A549 (cell line): Measurements from ENCODE around the gene PRDM15. TPM values are rescaled to one million over a fixed set of nuclear protein-coding genes. Genes with fewer than 3 reads are reported as not detected.

ENCODE experiments used
- ATAC-seq, 2 experiments: fragments of 200-7000 bp in 1 of 2; fragments of >200 bp in 1 of 2; cut with Nextera tagmentation in 1 of 2; cut with Tn5 transposase in 1 of 2; 3 replicates each; pipeline versions ENCODE4 v1.8.0 to v1.9.1; 2018 to 2020; ENCODE audit warnings: mild to moderate bottlenecking in 1 of 2, moderate library complexity in 1 of 2
- CTCF ChIA-PET: fragments of 300-600 bp; sonication (Branson Sonifier 250); formaldehyde crosslinking; extraction: SDS; loops from one replicate; lab custom pipeline; 2021; ENCODE audit warnings: antibody characterized with exemption, inconsistent platforms; lab: Yijun Ruan, JAX
- POLR2A ChIA-PET: fragments of 350-600 bp; formaldehyde crosslinking; extraction: SDS; loops from one replicate; lab custom pipeline; 2021; ENCODE audit warnings: antibody characterized with exemption, inconsistent platforms; lab: Yijun Ruan, JAX
- DNase-seq, 2 experiments: peaks; one replicate each; pipeline versions ENCODE4 v3.0.0 to v3.0.0-alpha.2; 2011 to 2016; ENCODE audit warnings: low read depth in 1 of 2, low spot score in 1 of 2
- FAIRE-seq: peaks from 2 replicates; lab custom pipeline; 2011; peaks lifted over from hg19 to GRCh38; lab: Jason Lieb, UNC
- H3K27ac ChIP-seq, 2 experiments: fragments of >200 bp; sonication (Bioruptor Twin); formaldehyde crosslinking; 3 replicates each; pipeline ENCODE4 v1.5.1; 2016 to 2017
- H3K4me1 ChIP-seq: fragments of >200 bp; sonication (Bioruptor Twin); formaldehyde crosslinking; 3 replicates; pipeline ENCODE4 v1.6.1; 2016
- H3K4me2 ChIP-seq: fragments of >200 bp; sonication (Bioruptor Twin); formaldehyde crosslinking; 3 replicates; pipeline ENCODE4 v1.6.1; 2016
- H3K4me3 ChIP-seq: fragments of >200 bp; sonication (Bioruptor Twin); formaldehyde crosslinking; 3 replicates; pipeline ENCODE4 v1.5.1; 2016
- H3K9me3 ChIP-seq: fragments of >200 bp; sonication (Bioruptor Twin); formaldehyde crosslinking; 3 replicates; pipeline ENCODE4 v1.6.1; 2016
- ATOH8 ChIP-seq: fragments of 250-450 bp; sonication (Bioruptor Pico); IDR thresholded peaks from 2 replicates; pipeline ENCODE4 v1.5.0; 2020; ENCODE audit warnings: low read depth, mild to moderate bottlenecking, moderate library complexity
- BCL3 ChIP-seq: fragments of >200 bp; sonication (Bioruptor Twin); formaldehyde crosslinking; IDR thresholded peaks from 3 replicates; pipeline ENCODE4 v1.6.1; 2016
- BHLHE40 ChIP-seq: IDR thresholded peaks from 2 replicates; pipeline ENCODE4 v1.6.1; 2012; ENCODE audit warnings: low read depth, low read length, inconsistent platforms
- CBX8 ChIP-seq: fragments of 200-600 bp; sonication (generic); IDR thresholded peaks from 2 replicates; pipeline ENCODE4 v1.6.1; 2016
- CEBPB ChIP-seq, 2 experiments: fragments of >200 bp in 1 of 2; sonication (Bioruptor Twin) in 1 of 2; formaldehyde crosslinking in 1 of 2; IDR thresholded peaks; 2 replicates each; pipeline ENCODE4 v1.6.1; 2012 to 2016
- CHD4 ChIP-seq: fragments of 200-600 bp; sonication (generic); IDR thresholded peaks from 2 replicates; pipeline ENCODE4 v1.6.1; 2016; ENCODE audit warnings: antibody characterized with exemption, mild to moderate bottlenecking, borderline replicate concordance
- EHF ChIP-seq: fragments of 250-450 bp; sonication (Bioruptor Pico); IDR thresholded peaks from 2 replicates; pipeline ENCODE4 v1.5.0; 2020; ENCODE audit warnings: mild to moderate bottlenecking
- EHMT2 ChIP-seq: fragments of 200-600 bp; sonication (generic); IDR thresholded peaks from 2 replicates; pipeline ENCODE4 v1.6.1; 2016; ENCODE audit warnings: antibody characterized with exemption, low read depth, mild to moderate bottlenecking, moderate library complexity
- GATA3 ChIP-seq: IDR thresholded peaks from 2 replicates; pipeline ENCODE4 v1.6.1; 2012; ENCODE audit warnings: borderline replicate concordance
- HDAC2 ChIP-seq: fragments of 200-600 bp; sonication (generic); IDR thresholded peaks from 2 replicates; pipeline ENCODE4 v1.6.1; 2016
- HES2 ChIP-seq: fragments of >200 bp; sonication (Bioruptor Twin); formaldehyde crosslinking; IDR thresholded peaks from 2 replicates; pipeline ENCODE4 v1.6.1; 2016
- HEYL ChIP-seq: fragments of 250-450 bp; sonication (Bioruptor Pico); IDR thresholded peaks from 2 replicates; pipeline ENCODE4 v1.8.0; 2021; ENCODE audit warnings: mild to moderate bottlenecking, moderate library complexity
- HOXB5 ChIP-seq: fragments of 250-450 bp; sonication (Bioruptor Pico); IDR thresholded peaks from 2 replicates; pipeline ENCODE4 v1.5.0; 2020; ENCODE audit warnings: mild to moderate bottlenecking, moderate library complexity
- JUN ChIP-seq, 2 experiments: fragments of >200 bp; sonication (Bioruptor Twin); formaldehyde crosslinking; IDR thresholded peaks; 2 replicates in 1 of 2; 3 replicates in 1 of 2; pipeline ENCODE4 v1.6.1; 2016 to 2017
- MAX ChIP-seq: IDR thresholded peaks from 2 replicates; pipeline ENCODE4 v1.6.1; 2012
- NPAS2 ChIP-seq: fragments of 250-450 bp; sonication (Bioruptor Pico); IDR thresholded peaks from 2 replicates; pipeline ENCODE4 v1.8.0; 2022; ENCODE audit warnings: mild to moderate bottlenecking, moderate library complexity, borderline replicate concordance
- PBX3 ChIP-seq: IDR thresholded peaks from 2 replicates; pipeline ENCODE4 v1.6.1; 2012
- PHF8 ChIP-seq: fragments of 200-600 bp; sonication (generic); IDR thresholded peaks from 2 replicates; pipeline ENCODE4 v1.6.1; 2016; ENCODE audit warnings: low read depth, mild to moderate bottlenecking, antibody characterized with exemption, moderate library complexity, borderline replicate concordance
- POLR2A ChIP-seq: IDR thresholded peaks from 2 replicates; pipeline ENCODE4 v1.6.1; 2012; ENCODE audit warnings: mild to moderate bottlenecking, low read length
- POLR2AphosphoS2 ChIP-seq: conservative IDR thresholded peaks from 2 replicates; pipeline ENCODE4 v1.6.1; 2012; ENCODE audit warnings: low read length, improper control_type of control experiment, inconsistent platforms
- RCOR1 ChIP-seq: fragments of 150-350 bp; IDR thresholded peaks from 2 replicates; pipeline ENCODE4 v1.6.1; 2014; ENCODE audit warnings: antibody characterized with exemption, low read length, low read depth
- RNF2 ChIP-seq: fragments of 200-600 bp; sonication (generic); IDR thresholded peaks from 2 replicates; pipeline ENCODE4 v1.6.1; 2016; ENCODE audit warnings: low read depth, mild to moderate bottlenecking, antibody characterized with exemption, moderate library complexity, borderline replicate concordance
- TFCP2L1 ChIP-seq: fragments of 250-450 bp; sonication (Bioruptor Pico); IDR thresholded peaks from 2 replicates; pipeline ENCODE4 v1.5.0; 2021; ENCODE audit warnings: mild to moderate bottlenecking
- TP53 ChIP-seq: fragments of 250-450 bp; sonication (Bioruptor Pico); IDR thresholded peaks from 2 replicates; pipeline ENCODE4 v1.5.0; 2021; ENCODE audit warnings: mild to moderate bottlenecking, moderate library complexity
- USF2 ChIP-seq: fragments of 450-650 bp; IDR thresholded peaks from 2 replicates; pipeline ENCODE4 v1.6.1; 2014; ENCODE audit warnings: antibody characterized with exemption
- ZSCAN20 ChIP-seq: fragments of 250-450 bp; sonication (Bioruptor Pico); IDR thresholded peaks from 2 replicates; pipeline ENCODE4 v1.8.0; 2022; ENCODE audit warnings: mild to moderate bottlenecking, moderate library complexity
- WGBS: methylation state at CpG from one replicate; pipeline ENCODE4 v1.1.6; 2017; ENCODE audit errors: missing lambda C conversion rate; 5-methylcytosine and 5-hydroxymethylcytosine counted together
- polyA plus RNA-seq, 4 experiments: library from polyadenylated mRNA; depleted of rRNA in 3 of 4; stranded (reverse); fragments of >200 nt; fragmentation: RNase III in 1 of 4; extraction: RNeasy Plus Mini Kit Qiagen cat#74134 plus additional on column Dnase treatment in 1 of 4; gene quantifications; 2 replicates in 3 of 4; 3 replicates in 1 of 4; pipeline ENCODE4 v1.2.3, GENCODE V29; 2011 to 2017

PRDM15 gene
- polyA plus RNA-seq, 2 of the 4 experiments (the other 2 are of a cell fraction) = 4.5 to 6.1 TPM

- ChIA-PET POLR2A (no interaction called here), CTCF (interaction anchor here (1.5 kb wide), 1 partner anchor 25 kb away, joined by 3 read pairs; no protein-coding TSS in a partner anchor)
- Histone ChIP-seq H3K9me3 (no peaks in the 10 kb centered on the region), H3K4me2 (no peak overlapping the region)
- no peak for FAIRE-seq
- TF ChIP-seq CEBPB (IDR thresholded peaks at IDR 0.05) (no peak), CHD4 (no peak), USF2 (no peak), TP53 (no peak), EHMT2 (no peak), POLR2A (no peak), HES2 (no peak), GATA3 (no peak), BCL3 (no peak), HDAC2 (no peak), MAX (no peak)
- TF ChIP-seq, all 56 proteins: peak for 0
- DNase-seq (no peak), ATAC-seq (no peak)
- H3K4me3 ChIP-seq = no peak overlapping the region
- H3K4me1 ChIP-seq = no peaks in the 10 kb centered on the region
- 91% methylated on average over 22 of the region's 22 CpGs for WGBS
- no peak overlapping the region for H3K27ac ChIP-seq
Measured at GRCh38 chr21:41895643-41896493, 16.7 kb upstream of the PRDM15 start.

- Histone ChIP-seq H3K4me1 (no peaks in the 10 kb centered on the region), H3K4me3 (no peak overlapping the region), H3K27ac (no peak overlapping the region), H3K4me2 (no peak overlapping the region), H3K9me3 (no peaks in the 10 kb centered on the region)
- 82% methylated on average over 9 of the region's 13 CpGs for WGBS
- no peak for ATAC-seq
- ChIA-PET POLR2A (no interaction called here), CTCF (interaction anchor here (0.6 to 1.5 kb wide), 2 partner anchors 25 to 662 kb away, joined by 3 to 5 read pairs; no protein-coding TSS in a partner anchor)
- FAIRE-seq = no peak
- no peak for TF ChIP-seq CBX8
- no peak for TF ChIP-seq BHLHE40
- TF ChIP-seq EHMT2 = no peak
- TF ChIP-seq POLR2AphosphoS2 = no peak
- TF ChIP-seq MAX = no peak
- TF ChIP-seq RNF2 = no peak
- TF ChIP-seq EHF = no peak
- TF ChIP-seq PBX3 = no peak
- no peak for TF ChIP-seq JUN (IDR thresholded peaks at IDR 0.05)
- no peak for TF ChIP-seq PHF8
- TF ChIP-seq NPAS2 (CRISPR knock-in tag) = no peak
- no peak for TF ChIP-seq HOXB5
- TF ChIP-seq BCL3 = no peak
- no peak for TF ChIP-seq HEYL (CRISPR knock-in tag)
- no peak for TF ChIP-seq RCOR1
- TF ChIP-seq POLR2A = no peak
- TF ChIP-seq ATOH8 (CRISPR knock-in tag) = no peak
- TF ChIP-seq CHD4 = no peak
- TF ChIP-seq TFCP2L1 (CRISPR knock-in tag) = no peak
- TF ChIP-seq ZSCAN20 (CRISPR knock-in tag) = no peak
- no peak for DNase-seq
Measured at GRCh38 chr21:41894922-41895557, 15.9 kb upstream of the PRDM15 start.
